ENCODE measurements around the gene PNMA8A. TPM values are rescaled to one million over a fixed set of nuclear protein-coding genes. Genes with fewer than 3 reads are reported as not detected.
"Not testable (repeated sequence)": the region's sequence is repeated elsewhere in the genome, so short reads cannot be mapped to it uniquely, and the experiment has no call there.

The PNMA8A gene
- total RNA-seq, 2 donors from 2014 or later, result 13.9 to 16.5 TPM

DNA sequence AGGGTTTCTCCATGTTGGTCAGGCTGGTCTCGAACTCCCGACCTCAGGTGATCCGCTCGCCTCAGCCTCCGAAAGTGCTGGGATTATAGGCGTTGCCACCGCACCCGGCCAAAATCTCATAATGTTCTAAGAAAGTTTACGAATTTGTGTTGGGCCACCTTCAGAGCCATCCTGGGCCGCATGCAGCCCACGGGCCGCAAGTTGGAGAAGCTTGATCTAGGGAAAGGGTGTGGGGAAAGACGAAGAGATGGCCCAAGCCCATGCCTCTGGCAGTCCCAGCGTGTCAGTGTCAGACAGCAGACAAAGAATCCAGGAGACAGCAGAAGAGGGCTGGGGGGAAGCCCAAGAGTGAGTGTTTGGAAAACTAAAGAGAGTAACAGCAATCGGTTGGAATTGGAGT, 25.3 kb downstream of the PNMA8A start:
- intact Hi-C loops (cut with DNase I), result no loop called here
- DNase-seq (no peak), ATAC-seq (no peak)

DNA sequence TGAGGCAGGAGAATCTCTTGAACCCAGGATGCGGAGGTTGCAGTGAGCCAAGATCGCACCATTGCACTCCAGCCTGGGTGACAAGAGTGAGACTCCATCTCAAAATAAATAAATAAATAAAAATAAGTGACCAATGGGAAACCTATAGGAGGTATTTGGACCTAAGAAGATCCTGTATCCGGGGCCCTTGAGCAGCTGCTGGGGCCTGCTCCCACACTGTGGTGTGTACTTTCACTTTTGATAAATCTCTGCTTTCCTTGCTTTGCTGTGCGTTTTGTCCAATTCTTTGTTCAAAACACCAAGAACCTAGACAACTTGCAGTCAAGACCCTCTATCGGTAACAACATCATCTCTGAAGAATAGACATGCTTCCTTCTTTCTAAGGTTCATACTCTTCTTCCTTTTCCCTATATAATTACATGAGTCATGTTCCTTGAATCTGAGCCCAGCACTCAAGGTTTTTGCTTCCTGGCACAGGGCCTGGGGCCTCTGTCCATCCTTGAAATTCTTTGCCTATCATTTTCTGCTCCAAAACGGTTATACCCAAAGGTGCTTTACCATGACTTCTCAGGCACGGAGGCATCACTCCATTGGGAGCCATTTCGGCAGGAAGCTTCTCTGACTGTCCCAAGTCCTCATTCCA, 28.4 kb downstream of the PNMA8A start:
- intact Hi-C loops (cut with DNase I), result no loop called here
- DNase-seq (peak; percentile 32), ATAC-seq (peak; percentile 39 to 79)

DNA sequence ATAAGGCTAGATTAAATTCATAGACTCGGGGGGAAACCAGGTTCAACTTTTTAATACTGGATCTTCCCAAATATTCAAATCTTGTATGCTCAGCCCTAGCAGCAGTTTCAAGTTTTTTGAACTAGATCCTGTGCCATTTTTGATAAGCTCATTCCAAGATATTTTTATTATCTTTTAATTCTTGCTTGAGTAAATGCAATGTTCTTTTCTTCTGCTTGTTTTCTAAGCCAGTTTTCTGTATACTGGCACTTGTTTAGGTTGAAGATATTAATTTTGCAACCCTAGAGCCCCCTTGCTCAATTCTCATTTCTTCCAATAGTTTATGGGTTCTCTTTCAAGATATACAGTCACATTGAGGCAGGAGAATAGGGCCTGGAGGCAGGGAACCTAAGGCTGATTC, 29.5 kb downstream of the PNMA8A start:
- no peak for DNase-seq
- intact Hi-C loops (cut with DNase I), result no loop called here
- ATAC-seq, result peak; percentile 42 to 50

DNA sequence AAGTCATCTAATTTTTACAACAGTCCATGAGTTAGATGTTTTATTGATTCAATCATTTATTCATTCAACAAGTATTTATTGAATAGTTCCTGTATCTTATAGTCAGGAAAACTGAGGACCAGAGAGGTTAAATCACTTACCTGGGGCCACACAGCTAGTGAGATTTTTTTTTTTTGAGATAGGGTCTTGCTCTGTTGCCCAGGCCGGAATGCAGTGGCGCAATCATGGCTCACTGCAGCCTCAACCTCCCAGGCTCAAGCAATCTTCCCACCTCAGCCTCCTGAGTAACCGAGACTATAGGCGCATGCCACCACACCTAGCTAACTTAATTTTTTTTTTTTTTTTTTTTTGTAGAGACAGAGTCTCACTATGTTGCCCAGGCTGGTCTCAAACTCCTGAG, 35.7 kb downstream of the PNMA8A start:
- ATAC-seq; intact Hi-C loops (cut with DNase I); DNase-seq: not testable (repeated sequence)

DNA sequence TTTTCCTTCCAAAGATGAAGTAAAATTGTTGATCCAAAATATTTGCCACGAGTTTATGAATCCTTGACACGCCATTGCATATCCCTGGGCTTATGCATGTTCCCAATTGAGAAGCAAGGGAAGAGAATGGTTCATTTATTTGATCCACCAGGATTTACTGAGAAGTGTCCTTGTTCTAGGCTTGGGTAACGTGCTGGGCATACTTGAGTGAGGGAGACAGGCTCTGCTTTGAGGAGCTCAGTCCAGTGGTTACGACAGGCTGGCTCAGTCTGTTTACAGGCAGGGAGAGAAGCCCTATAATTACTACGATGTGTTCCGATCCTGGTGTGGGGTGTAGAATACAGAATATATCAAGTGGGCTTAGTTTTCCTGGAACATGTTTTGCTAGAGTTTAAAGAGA, 36.4 kb downstream of the PNMA8A start:
- DNase-seq (no peak), ATAC-seq (no peak)
- intact Hi-C loops (cut with DNase I), result no loop called here

DNA sequence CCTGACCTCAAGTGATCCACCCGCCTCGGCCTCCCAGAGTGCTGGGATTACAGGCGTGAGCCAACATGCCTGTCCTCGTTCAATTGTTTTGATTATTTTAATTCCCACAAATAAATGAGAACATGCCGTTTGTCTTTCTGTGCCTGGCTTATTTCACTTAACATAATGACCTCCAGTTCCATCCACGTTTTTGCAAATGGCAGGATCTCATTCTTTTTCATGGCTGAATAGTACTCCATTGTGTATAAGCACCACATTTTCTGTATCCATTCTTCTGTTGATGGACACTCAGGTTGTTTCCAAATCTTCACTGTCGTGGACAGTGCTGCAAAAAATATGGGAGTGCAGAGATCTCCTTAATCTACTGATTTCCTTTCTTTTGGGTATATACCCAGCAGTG, 37.9 kb downstream of the PNMA8A start:
- ATAC-seq; intact Hi-C loops (cut with DNase I); DNase-seq: not testable (repeated sequence)

DNA sequence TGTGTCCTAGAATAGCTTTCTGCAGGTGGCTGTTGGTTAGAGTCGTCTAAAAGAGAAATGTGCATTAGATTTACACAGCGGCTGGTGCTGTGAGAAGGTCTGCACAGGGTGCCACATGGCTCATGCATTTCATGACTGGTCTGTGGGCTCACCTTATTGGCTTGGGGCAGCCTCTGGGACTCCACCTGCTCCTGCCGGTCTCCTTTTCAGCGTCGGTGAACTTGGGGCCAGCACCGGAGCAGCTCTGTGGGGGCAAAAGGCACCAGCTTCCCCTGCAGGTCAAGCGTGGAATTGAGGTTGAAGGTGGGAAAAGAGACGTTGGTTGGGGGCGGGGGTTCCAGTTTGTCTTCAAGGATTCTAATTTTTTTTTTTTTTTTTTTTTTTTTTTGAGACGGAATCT, 39.5 kb downstream of the PNMA8A start:
- intact Hi-C loops (cut with DNase I), result no loop called here
- DNase-seq (no peak), ATAC-seq (no peak)

DNA sequence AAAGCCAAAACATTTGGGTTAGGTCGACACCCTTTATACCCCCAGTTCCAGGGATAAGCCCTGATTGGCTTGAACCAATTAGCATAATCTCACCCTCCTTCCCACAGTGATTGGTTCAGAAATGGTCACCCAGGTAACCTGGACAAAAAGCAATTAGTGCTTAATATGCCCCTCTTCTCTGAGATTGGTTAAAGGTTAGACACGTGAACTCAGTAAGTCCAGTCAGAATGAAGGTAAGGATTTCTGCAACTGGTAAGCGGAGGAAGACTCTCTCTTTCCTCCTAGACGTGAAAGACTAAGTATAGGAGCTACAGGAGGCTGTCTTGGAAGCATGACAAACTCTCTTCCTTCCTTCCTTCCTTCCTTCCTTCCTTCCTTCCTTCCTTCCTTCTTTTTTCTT, 41.4 kb downstream of the PNMA8A start:
- ATAC-seq (no peak), DNase-seq (no peak)
- intact Hi-C loops (cut with DNase I), result no loop called here

DNA sequence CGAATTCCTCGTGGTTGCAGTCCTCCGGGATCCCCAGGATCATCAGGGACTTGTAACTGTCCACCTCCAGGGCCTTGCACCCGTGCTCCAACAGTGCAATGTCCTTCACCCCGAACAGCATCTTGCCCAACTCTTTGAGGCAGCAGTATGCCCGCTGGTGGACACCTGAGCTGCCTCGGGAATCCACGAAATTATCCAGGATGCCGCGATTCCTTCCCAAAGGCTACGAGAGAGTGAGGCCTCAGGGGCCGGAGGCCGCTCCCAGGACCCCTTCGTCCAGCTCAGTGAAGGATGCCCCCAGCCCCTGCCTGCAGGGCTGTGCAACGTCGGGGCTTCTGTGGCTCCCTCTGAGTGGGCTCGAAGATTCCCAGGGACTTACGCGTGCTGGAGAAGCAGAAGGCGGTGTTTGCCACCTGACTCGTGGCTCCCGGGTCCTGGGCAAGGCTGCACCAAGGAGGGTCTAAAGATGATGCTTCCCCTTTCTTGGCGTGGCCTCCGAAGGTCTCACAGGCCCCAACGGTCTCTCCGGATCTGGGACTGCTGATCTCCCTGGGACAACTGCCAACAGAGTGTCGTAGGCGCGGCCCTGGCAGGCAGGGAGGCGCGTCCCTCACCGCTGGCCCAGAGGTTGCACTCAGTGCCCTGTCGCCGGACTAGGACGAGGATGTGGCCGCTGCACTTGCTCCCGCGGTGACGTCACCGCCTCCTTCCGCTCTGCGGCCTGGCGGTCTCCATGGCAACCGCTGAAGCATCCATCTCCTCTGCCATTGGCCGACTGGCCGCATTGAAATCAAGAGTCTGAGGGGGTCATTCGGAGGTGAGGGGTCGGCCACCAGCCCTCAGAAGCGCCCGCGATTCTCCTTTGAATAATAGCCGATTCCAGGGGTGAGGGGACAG, 42.9 kb downstream of the PNMA8A start, which contains the start of gene PNMA8C:
PNMA8C (minus strand) TSS at position 698 of the 897 bp plus-strand sequence; CDS start at position 121, 577 bp downstream.
- intact Hi-C loops (cut with DNase I), result no loop called here
- peak; percentile 66 to 79 for ATAC-seq
- peak; percentile 89 for DNase-seq

DNA sequence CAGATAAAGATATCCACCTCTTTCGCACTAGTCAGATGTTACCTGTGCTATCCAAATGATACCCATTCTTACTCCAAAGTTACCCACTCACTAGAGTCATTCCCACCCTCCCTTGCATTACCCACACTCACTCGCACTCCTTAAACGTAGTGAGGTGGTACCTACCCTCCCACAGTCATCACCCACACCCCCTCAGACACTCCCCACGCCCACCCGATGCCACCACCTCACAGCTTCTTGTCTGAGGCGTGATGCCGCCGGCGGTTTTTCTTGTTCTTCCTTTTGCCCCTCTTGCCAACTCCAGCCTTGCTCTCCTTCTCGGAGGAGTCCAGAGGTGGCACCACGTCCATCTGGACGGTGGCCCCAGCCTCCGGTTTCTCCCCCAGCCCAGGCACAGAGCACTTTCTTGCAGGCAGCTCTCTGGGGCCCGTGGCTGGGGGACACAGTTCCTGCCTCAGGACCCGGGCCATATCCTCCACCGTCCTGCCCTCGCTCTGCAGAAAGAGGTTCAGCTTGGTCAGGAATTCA, 43.8 kb downstream of the PNMA8A start:
- ATAC-seq (no peak), DNase-seq (no peak)
- intact Hi-C loops (cut with DNase I), result no loop called here

DNA sequence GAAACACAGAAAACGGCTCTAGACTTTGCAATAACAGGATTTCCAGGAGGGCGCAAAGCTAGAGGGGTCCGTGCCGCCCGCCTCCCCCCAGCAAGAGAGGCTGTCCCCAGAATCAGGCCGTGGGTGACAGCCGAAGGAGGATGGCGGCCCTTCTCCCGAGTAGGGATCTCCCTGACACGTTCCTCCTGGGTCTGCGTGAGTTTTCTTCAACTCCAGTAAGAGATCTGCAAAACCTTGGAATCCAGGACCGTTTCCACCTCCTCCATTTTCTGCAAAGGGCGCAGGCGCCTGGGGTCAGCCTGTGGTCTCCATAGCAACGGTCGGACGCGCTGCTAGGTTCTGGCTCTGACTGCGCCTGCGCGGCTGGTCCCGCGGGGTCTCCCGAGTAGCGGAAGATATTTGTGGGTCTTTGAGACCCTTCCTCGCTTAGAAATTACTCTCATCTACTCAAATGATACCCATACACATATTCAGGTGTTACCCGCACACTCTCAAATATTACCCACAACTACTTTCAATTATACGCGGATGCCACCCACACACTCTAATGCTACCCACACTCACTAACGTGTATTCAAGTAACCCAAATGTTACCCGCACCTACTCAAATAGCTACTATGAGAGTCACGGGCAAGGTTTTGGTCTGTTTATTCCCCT, 44.7 kb downstream of the PNMA8A start:
- intact Hi-C loops (cut with DNase I), result no loop called here
- DNase-seq (peak; percentile 88), ATAC-seq (peak; percentile 76 to 89)

DNA sequence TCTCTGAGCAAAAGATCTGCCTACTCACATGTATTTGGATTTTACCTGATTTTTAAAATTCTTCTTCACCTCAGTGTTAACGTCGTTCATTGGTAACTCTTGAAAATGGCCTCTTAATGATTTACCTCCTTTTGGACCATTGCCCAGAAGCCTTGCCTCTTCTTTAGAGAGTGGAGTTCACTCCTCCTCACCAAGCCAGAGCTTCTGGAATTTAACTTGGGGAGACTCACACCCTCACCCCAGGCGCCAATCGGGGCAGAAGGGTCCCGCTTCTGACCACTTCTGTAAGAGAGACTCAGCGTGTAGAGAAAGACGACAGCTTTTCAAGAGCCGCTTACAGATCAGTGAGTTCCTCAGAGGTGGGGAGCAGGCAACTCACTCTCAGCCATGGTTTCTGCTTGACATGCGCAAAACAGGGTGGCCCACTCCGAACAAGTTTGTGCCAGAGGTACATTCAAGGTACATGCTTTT, 45.3 kb downstream of the PNMA8A start:
- intact Hi-C loops (cut with DNase I), result no loop called here
- DNase-seq, result no peak
- peak; percentile 17 to 42 for ATAC-seq

DNA sequence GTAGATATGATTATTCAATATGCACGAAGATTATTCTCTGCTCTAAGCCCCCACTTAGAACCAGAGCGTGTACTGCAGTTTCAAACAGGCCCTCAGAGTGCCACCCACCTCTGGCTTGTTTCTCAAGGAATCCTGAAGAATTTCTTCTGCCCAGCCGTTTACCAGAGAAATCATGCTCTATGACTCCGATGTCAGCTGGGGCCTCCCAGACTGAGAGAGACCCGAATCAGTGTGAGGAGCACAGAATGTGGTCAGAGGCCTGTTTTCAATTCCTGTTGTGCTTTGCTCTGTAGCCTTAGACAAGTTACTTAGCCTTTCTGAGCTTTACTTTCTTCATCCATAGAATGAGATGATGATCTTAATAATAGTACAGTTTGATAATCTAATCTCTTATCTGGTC, 48.2 kb downstream of the PNMA8A start:
- DNase-seq (no peak), ATAC-seq (no peak)
- intact Hi-C loops (cut with DNase I), result no loop called here

DNA sequence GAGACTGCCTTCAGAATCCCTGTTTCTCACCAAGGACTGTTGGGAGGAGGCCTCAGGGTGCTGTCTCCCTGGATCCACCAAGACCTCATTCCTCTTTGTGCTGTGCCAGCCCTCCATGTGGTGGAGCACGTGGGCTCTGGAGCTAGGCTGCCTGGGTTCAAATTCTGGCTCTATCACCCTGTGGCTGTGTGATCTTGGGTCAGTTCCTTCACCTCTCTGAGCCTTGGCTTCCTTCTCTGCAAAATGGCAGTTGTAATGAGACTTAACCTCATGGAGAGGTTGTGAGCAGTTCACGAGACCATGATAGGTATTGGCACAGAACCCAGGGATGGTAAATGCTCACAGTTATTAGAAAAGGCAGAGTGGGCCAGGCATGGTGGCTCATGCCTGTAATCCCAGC, 49.0 kb downstream of the PNMA8A start:
- intact Hi-C loops (cut with DNase I), result no loop called here
- DNase-seq (no peak), ATAC-seq (no peak)

DNA sequence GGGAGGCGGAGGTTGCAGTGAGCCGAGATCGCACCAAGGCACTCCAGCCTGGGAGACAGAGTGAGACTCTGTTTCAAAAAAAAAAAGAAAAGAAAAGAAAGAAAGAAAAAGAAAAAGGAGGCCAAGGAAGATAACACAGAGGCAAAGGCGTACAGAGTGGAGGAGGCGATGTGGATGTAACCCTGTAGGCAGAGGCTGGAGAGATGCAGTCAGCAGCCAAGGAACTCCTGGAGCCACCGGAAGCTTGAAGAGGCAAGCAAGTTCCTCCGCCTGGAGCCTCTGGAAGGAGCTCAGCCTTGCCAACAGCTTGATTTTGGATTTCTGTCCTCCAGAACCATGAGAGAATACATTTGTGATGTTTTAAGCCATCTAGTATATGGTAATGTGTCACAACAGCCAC, 51.3 kb downstream of the PNMA8A start:
- intact Hi-C loops (cut with DNase I), result no loop called here
- DNase-seq (no peak), ATAC-seq (no peak)

Other genes starting within 250 kb of the PNMA8A start
- not detected for gene IGFL1, start 241.8 kb downstream of the PNMA8A start, total RNA-seq
- gene HIF3A, start 174.5 kb downstream of the PNMA8A start, total RNA-seq, result 10 to 100 TPM; 51.0 to 53.0 TPM
- 10 to 100 TPM; 60.5 to 75.1 TPM for gene PPP5C, start 124.5 kb downstream of the PNMA8A start, total RNA-seq
- gene CCDC8, start 58.0 kb downstream of the PNMA8A start, total RNA-seq, result 10 to 100 TPM; 29.6 to 38.4 TPM
- under 1 TPM; 0.09 to 0.16 TPM for gene PNMA8C, start 42.6 kb downstream of the PNMA8A start, total RNA-seq
- gene PNMA8B, start 24.3 kb upstream of the PNMA8A start, total RNA-seq, result 1 to 10 TPM; 1.5 to 2.5 TPM
- gene CALM3, start 129.8 kb upstream of the PNMA8A start, total RNA-seq, result 100 to 1,000 TPM; 229 to 241 TPM
- 10 to 100 TPM in 1 of 2 donors, 1 to 10 TPM in 1; 5.5 to 14.8 TPM for gene PTGIR, start 153.5 kb upstream of the PNMA8A start, total RNA-seq
- 1 to 10 TPM in 1 of 2 donors, not detected in 1; 5.2 TPM for gene GNG8, start 164.6 kb upstream of the PNMA8A start, total RNA-seq
- gene DACT3, start 189.6 kb upstream of the PNMA8A start, total RNA-seq, result 10 to 100 TPM; 15.1 to 15.4 TPM
- gene PRKD2, start 245.6 kb upstream of the PNMA8A start, total RNA-seq, result 10 to 100 TPM; 14.9 to 18.0 TPM